HG03280 (cell line): ENCODE measurements around the gene VIT.

ENCODE experiments used
- ATAC-seq: cut with Tn5 transposase; IDR thresholded peaks from one replicate; pipeline ENCODE4 v1.9.1; 2021; ENCODE audit warnings: mild to moderate bottlenecking, moderate library complexity; ENCODE audit not compliant: unreplicated experiment

VIT gene

GRCh38 chr2:36756438-36756837 is 59.9 kb downstream of the VIT start:
- no peak for ATAC-seq

- no peak for ATAC-seq
These were observed 66.4 kb downstream of the VIT start for GRCh38 chr2:36762764-36763490.

- ATAC-seq, result no peak
These were observed 72.6 kb downstream of the VIT start for GRCh38 chr2:36769106-36769505.

- ATAC-seq, result no peak
These were observed 74.2 kb downstream of the VIT start for GRCh38 chr2:36770542-36771287.

GRCh38 chr2:36771671-36772070 is 75.2 kb downstream of the VIT start:
- no peak for ATAC-seq

GRCh38 chr2:36773947-36774346 is 77.4 kb downstream of the VIT start:
- no peak for ATAC-seq

GRCh38 chr2:36775261-36775660 is 78.8 kb downstream of the VIT start:
- no peak for ATAC-seq

GRCh38 chr2:36775806-36776205 is 79.3 kb downstream of the VIT start:
- ATAC-seq, result no peak

GRCh38 chr2:36777272-36777671 is 80.8 kb downstream of the VIT start:
- no peak for ATAC-seq

GRCh38 chr2:36777788-36778187 is 81.3 kb downstream of the VIT start:
- no peak for ATAC-seq

GRCh38 chr2:36779462-36779861 is 83.0 kb downstream of the VIT start:
- no peak for ATAC-seq

GRCh38 chr2:36780231-36780839 is 83.8 kb downstream of the VIT start:
- ATAC-seq, result no peak

- ATAC-seq, result no peak
These were observed 85.6 kb downstream of the VIT start for GRCh38 chr2:36781907-36782720.

GRCh38 chr2:36783246-36783645 is 86.7 kb downstream of the VIT start:
- ATAC-seq, result no peak

GRCh38 chr2:36785179-36785795 is 88.8 kb downstream of the VIT start:
- no peak for ATAC-seq

- no peak for ATAC-seq
These were observed 92.8 kb downstream of the VIT start for GRCh38 chr2:36789181-36789804.

- no peak for ATAC-seq
These were observed 96.4 kb downstream of the VIT start for GRCh38 chr2:36792951-36793350.

GRCh38 chr2:36797324-36798070 is 101.0 kb downstream of the VIT start:
- no peak for ATAC-seq

- no peak for ATAC-seq
These were observed 102.2 kb downstream of the VIT start for GRCh38 chr2:36798724-36799123.

GRCh38 chr2:36800381-36800780 is 103.9 kb downstream of the VIT start:
- no peak for ATAC-seq
